ENCODE data around the gene CST11.

Gene CST11

DNA sequence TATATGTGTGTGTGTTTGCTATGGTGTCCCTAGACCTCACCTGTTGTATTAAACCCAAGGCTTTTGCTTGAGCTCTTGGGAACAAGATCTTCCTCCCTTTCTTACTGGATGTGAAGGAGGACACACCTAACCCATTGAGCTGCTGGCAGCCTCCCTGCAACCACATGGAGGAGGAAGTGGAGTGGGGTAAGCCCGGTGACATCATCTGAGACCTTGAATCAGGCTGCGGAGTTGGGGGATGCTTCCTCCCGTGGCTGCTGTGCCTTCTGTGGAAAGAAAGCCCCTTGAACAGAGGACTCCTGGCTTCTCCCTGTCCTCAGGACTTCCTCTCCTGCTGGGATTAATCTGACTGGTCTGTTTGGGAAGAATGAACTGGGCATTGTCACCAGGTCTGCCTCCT is 3.3 kb downstream of the CST11 start:
- DNase-seq (ENCODE audit: low spot score), result no peak
- in situ Hi-C loops (cut with MboI; ENCODE audit: low pct_unique_long_range_greater_than_20kb, low sequenced_read_pairs, unreplicated experiment), result loop anchor here (10.0 kb wide), 1 partner anchor 155 kb away; the partner anchor contains the start of gene CST9
- TF ChIP-seq CTCF (IDR thresholded peaks at IDR 0.05; ENCODE audit: extremely low read depth, insufficient read depth, missing control alignments), result no peak

DNA sequence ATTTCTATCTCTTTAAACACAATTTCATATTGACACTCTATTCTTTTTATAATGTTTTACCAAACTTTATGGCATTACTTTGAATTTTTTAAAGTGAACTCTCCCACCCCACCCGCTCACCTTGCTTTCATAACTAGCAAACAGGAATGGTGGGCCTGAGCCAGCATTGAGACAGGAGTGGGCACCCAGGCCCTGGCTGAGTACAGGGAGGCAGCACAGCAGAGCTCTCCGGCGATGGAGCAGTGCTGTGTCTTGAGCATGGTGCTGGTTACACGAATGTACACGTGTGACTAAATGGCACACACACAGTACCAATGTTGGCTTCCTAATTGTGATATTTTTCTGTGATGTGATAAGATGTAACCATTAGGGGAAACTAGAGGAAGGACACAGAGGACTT is 4.5 kb downstream of the CST11 start:
- DNase-seq (ENCODE audit: low spot score), result no peak
- in situ Hi-C loops (cut with MboI; ENCODE audit: low pct_unique_long_range_greater_than_20kb, low sequenced_read_pairs, unreplicated experiment), result loop anchor here (10.0 kb wide), 1 partner anchor 157 kb away; the partner anchor contains the start of gene CST9
- TF ChIP-seq CTCF (IDR thresholded peaks at IDR 0.05; ENCODE audit: extremely low read depth, insufficient read depth, missing control alignments), result no peak

GRCh38 chr20:23446505-23446904 is 6.2 kb downstream of the CST11 start:
- DNase-seq (ENCODE audit: low spot score), result peak; percentile 61
- peak; percentile 72 for TF ChIP-seq CTCF (IDR thresholded peaks at IDR 0.05; ENCODE audit: extremely low read depth, insufficient read depth, missing control alignments)
- in situ Hi-C loops (cut with MboI; ENCODE audit: low pct_unique_long_range_greater_than_20kb, low sequenced_read_pairs, unreplicated experiment), result loop anchor here (10.0 kb wide), 1 partner anchor 158 kb away; the partner anchor contains the start of gene CST9

DNA sequence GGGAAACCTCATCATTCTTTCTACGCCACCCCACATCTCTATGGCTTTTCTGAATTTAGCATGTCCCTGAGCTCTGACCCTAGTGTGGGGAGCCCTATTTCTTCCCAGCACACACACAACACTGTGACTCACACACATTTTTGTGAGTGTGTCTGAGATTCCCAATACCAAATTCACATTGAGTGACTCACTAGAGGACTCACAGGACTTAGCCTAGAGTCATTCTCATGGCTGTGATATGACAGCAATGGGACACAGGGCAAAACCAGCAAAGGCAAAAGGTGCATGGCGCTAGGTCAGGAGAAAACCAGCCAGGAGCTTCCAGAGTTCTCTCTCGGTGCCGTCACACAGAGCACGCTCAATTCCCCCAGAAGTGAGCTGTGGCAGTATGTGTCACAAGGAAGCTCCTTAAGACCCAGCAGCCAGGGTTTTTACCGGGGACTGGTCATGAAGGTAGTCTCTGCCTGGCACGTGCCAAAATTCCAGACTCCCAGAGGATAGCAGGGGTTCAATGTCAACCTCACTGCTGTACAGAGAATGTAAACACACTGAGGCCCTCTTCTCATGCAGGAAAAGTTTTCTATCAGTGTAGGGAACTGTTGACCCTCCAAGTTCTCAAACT is 7.0 kb downstream of the CST11 start:
- TF ChIP-seq CTCF (IDR thresholded peaks at IDR 0.05; ENCODE audit: extremely low read depth, insufficient read depth, missing control alignments), result no peak
- in situ Hi-C loops (cut with MboI; ENCODE audit: low pct_unique_long_range_greater_than_20kb, low sequenced_read_pairs, unreplicated experiment), result loop anchor here (10.0 kb wide), 1 partner anchor 159 kb away; the partner anchor contains the start of gene CST9
- DNase-seq (ENCODE audit: low spot score), result no peak

- in situ Hi-C loops (cut with MboI; ENCODE audit: low pct_unique_long_range_greater_than_20kb, low sequenced_read_pairs, unreplicated experiment), result loop anchor here (10.0 kb wide), 1 partner anchor 160 kb away; the partner anchor contains the start of gene CST9
- no peak for TF ChIP-seq CTCF (IDR thresholded peaks at IDR 0.05; ENCODE audit: extremely low read depth, insufficient read depth, missing control alignments)
- no peak for DNase-seq (ENCODE audit: low spot score)
These were observed 7.8 kb downstream of the CST11 start for GRCh38 chr20:23444859-23445258.

GRCh38 chr20:23442436-23442835 is 10.2 kb downstream of the CST11 start:
- in situ Hi-C loops (cut with MboI; ENCODE audit: low pct_unique_long_range_greater_than_20kb, low sequenced_read_pairs, unreplicated experiment), result loop anchor here (10.0 kb wide), 1 partner anchor 162 kb away; the partner anchor contains the start of gene CST9
- no peak for TF ChIP-seq CTCF (IDR thresholded peaks at IDR 0.05; ENCODE audit: extremely low read depth, insufficient read depth, missing control alignments)
- no peak for DNase-seq (ENCODE audit: low spot score)
